ENCODE measurements around the gene COPS3.

Gene COPS3

DNA sequence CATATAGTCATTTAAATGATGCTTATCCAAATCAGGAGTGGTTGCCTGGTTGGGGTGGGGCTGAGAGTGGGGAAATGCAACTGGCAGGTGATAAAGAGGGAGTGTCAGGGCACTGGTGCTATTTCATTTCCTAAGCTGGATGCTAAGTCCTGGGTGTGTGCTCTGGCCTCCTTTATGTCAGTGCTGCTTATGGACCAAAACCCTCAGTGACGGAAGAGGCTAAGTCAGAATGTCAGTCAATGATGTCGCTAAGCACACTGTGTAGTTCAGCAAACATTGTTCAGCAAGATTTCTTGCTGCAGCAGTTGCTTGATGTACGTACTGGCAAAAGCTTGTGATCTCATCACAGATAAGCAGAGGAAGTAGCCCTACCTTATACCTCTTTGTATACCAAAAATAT lies 27.6 kb downstream of the COPS3 start:
- no peak overlapping the region for H3K27ac ChIP-seq (replicated peaks)
- H3K4me3 ChIP-seq (replicated peaks; ENCODE audit: insufficient read depth, low read length), result no peak overlapping the region
- TF ChIP-seq SPI1 (IDR thresholded peaks at IDR 0.05; ENCODE audit: borderline replicate concordance, low read depth) (no peak), POLR2AphosphoS5 (IDR thresholded peaks at IDR 0.05; ENCODE audit: low read depth) (no peak), GABPA (IDR thresholded peaks at IDR 0.05; ENCODE audit: low read depth) (no peak), REST (IDR thresholded peaks at IDR 0.05; ENCODE audit: insufficient replicate concordance, low read depth) (no peak)
- TF ChIP-seq, protein P1, sequence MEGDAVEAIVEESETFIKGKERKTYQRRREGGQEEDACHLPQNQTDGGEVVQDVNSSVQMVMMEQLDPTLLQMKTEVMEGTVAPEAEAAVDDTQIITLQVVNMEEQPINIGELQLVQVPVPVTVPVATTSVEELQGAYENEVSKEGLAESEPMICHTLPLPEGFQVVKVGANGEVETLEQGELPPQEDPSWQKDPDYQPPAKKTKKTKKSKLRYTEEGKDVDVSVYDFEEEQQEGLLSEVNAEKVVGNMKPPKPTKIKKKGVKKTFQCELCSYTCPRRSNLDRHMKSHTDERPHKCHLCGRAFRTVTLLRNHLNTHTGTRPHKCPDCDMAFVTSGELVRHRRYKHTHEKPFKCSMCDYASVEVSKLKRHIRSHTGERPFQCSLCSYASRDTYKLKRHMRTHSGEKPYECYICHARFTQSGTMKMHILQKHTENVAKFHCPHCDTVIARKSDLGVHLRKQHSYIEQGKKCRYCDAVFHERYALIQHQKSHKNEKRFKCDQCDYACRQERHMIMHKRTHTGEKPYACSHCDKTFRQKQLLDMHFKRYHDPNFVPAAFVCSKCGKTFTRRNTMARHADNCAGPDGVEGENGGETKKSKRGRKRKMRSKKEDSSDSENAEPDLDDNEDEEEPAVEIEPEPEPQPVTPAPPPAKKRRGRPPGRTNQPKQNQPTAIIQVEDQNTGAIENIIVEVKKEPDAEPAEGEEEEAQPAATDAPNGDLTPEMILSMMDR (IDR thresholded peaks at IDR 0.05; ENCODE audit: insufficient read depth, low read length), result no peak
- DNase-seq (ENCODE audit: low read depth in 1 of 2, low spot score in 1 of 2), result no peak
- H3K27me3 ChIP-seq (ENCODE audit: insufficient read depth, poor library complexity, severe bottlenecking), result no peaks in the 10 kb centered on the region

- H3K4me3 ChIP-seq (replicated peaks; ENCODE audit: insufficient read depth, low read length), result no peak overlapping the region
- DNase-seq (ENCODE audit: low read depth in 1 of 2, low spot score in 1 of 2), result no peak
- H3K27ac ChIP-seq (replicated peaks), result no peak overlapping the region
- no peaks in the 10 kb centered on the region for H3K27me3 ChIP-seq (ENCODE audit: insufficient read depth, poor library complexity, severe bottlenecking)
- TF ChIP-seq POLR2AphosphoS5 (IDR thresholded peaks at IDR 0.05; ENCODE audit: low read depth), result no peak
- no peak for TF ChIP-seq SPI1 (IDR thresholded peaks at IDR 0.05; ENCODE audit: borderline replicate concordance, low read depth)
- TF ChIP-seq REST (IDR thresholded peaks at IDR 0.05; ENCODE audit: insufficient replicate concordance, low read depth), result no peak
- TF ChIP-seq, protein P1 (IDR thresholded peaks at IDR 0.05; ENCODE audit: insufficient read depth, low read length), result no peak
- TF ChIP-seq GABPA (IDR thresholded peaks at IDR 0.05; ENCODE audit: low read depth), result no peak
Measured at GRCh38 chr17:17252149-17252661, 28.8 kb downstream of the COPS3 start.

DNA sequence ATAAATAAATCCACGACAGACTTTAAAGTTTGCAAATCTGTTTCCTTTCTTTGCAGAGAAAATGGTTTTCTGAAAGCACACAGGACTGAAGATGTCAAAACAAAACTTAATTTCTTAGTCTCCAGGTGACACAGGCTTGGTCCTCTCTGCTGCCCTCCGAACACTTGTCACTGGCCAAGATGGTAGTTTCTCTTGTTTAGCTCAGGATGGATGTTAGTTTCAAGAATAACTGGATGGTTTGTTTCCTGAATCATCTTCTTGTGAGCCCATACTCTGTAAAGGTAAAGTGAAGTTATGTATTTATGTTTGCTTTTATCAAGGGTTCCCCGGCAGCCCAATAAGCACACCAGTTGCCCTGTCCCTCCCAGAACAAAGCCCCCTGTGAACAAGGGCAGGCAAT lies 34.2 kb downstream of the COPS3 start:
- TF ChIP-seq POLR2AphosphoS5 (IDR thresholded peaks at IDR 0.05; ENCODE audit: low read depth), result no peak
- no peak for TF ChIP-seq REST (IDR thresholded peaks at IDR 0.05; ENCODE audit: insufficient replicate concordance, low read depth)
- TF ChIP-seq, protein P1 (IDR thresholded peaks at IDR 0.05; ENCODE audit: insufficient read depth, low read length), result no peak
- TF ChIP-seq GABPA (IDR thresholded peaks at IDR 0.05; ENCODE audit: low read depth), result no peak
- no peak for TF ChIP-seq SPI1 (IDR thresholded peaks at IDR 0.05; ENCODE audit: borderline replicate concordance, low read depth)
- Histone ChIP-seq H3K27ac (replicated peaks) (no peak overlapping the region), H3K27me3 (ENCODE audit: insufficient read depth, poor library complexity, severe bottlenecking) (no peaks in the 10 kb centered on the region), H3K4me3 (replicated peaks; ENCODE audit: insufficient read depth, low read length) (no peak overlapping the region)
- no peak for DNase-seq (ENCODE audit: low read depth in 1 of 2, low spot score in 1 of 2)

All from HL-60 (cell line).